ENCODE results near the gene LAGE3.

Gene LAGE3

DNA sequence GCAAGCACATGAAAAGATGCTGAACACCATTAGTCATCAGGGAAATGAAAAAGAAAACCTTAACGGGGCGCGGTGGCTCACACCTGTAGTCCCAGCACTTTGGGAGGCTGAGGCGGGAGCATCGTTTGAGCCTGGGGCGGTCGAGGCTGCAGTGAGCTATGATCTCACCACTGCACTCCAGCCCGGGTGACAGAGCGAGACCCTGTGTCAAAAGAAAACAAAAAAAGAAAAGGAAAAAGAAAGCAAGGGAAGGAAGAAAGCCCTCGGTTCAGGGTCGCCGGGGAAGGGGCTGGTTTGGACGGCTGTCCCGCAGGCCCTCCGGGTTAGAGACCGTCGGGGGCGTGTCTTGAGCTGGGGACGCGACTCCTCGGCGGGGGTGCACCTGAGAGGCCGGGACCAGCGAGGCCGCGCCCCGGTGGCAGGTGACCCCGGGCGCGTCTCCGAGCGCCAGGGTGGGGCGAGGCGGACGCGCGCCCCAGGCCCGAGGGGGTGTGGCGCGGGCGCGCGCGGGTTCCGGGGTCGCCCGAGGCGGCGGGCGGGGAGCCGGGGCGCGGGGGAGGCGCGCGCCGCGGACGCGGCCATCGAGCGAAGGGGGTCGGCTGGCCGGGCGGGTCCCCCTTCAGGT is 21.5 kb downstream of the LAGE3 start:
- no peak for DNase-seq (ENCODE audit: low spot score)

DNA sequence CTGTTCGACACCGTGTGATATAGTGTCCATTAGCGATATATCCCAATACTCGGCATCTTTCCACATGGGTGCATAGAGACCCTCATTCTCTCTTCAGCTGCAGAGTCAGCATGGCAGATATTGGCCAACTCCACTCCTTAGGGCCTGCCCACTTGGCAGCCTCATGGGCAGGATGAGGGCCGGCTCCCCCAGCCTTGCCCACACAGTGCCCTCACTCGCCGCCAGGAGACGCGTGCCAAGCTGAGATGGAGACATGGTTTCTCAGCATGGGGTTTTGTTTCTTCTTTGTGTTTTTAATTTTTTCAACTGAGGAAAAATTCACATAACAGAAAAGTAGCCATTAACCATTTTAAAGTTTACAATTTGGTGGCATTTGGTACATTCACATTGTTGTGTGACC is 26.3 kb downstream of the LAGE3 start:
- DNase-seq (ENCODE audit: low spot score), result no peak

DNA sequence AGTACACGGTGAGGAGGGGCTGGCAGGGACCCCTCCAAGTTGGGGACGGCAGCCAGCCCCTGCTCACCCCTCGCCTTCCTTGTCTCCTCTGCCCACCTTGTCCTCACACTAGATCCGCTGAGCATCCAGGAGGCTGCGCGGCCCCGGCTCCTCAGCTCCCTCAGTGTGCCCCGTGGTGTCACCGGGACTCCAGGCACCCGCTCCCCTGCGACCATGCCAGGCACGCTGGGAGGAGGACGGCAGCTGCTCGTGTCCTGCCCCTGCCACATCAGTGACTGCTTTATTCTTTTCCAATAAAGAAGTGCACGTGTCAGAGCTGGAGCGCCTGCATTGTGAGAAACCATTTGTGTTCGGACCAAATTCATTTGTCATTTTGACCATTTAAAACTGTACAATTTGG is 28.8 kb downstream of the LAGE3 start:
- DNase-seq (ENCODE audit: low spot score), result no peak

DNA sequence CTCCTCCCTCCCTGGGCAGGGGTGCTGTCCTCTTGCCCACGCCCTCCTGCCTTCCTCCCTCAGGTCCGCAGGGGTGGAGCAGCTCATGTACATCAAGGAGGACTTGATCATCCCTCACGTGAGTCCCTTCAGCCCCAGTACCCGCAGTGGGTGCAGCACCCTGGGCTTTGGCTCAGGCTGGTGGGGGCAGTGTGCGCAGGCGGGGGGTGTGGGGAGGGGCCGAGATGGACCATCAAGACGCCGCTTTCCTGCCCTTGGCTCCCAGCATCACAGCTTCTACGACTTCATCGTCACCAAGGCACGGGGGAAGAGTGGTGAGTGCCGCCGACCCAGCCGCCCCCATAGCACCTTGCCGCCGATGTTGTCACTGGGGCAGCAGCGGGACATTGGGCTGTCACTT is 29.5 kb downstream of the LAGE3 start:
- no peak for DNase-seq (ENCODE audit: low spot score)

- no peak for DNase-seq (ENCODE audit: low spot score)
Observed at GRCh38 chrX:154448484-154448883, 30.6 kb downstream of the LAGE3 start.

GRCh38 chrX:154446430-154446829 is 32.7 kb downstream of the LAGE3 start:
- DNase-seq (ENCODE audit: low spot score), result no peak

GRCh38 chrX:154445776-154446175 is 33.3 kb downstream of the LAGE3 start:
- DNase-seq (ENCODE audit: low spot score), result no peak

- DNase-seq (ENCODE audit: low spot score), result no peak
Observed at GRCh38 chrX:154444755-154445246, 34.3 kb downstream of the LAGE3 start.

DNA sequence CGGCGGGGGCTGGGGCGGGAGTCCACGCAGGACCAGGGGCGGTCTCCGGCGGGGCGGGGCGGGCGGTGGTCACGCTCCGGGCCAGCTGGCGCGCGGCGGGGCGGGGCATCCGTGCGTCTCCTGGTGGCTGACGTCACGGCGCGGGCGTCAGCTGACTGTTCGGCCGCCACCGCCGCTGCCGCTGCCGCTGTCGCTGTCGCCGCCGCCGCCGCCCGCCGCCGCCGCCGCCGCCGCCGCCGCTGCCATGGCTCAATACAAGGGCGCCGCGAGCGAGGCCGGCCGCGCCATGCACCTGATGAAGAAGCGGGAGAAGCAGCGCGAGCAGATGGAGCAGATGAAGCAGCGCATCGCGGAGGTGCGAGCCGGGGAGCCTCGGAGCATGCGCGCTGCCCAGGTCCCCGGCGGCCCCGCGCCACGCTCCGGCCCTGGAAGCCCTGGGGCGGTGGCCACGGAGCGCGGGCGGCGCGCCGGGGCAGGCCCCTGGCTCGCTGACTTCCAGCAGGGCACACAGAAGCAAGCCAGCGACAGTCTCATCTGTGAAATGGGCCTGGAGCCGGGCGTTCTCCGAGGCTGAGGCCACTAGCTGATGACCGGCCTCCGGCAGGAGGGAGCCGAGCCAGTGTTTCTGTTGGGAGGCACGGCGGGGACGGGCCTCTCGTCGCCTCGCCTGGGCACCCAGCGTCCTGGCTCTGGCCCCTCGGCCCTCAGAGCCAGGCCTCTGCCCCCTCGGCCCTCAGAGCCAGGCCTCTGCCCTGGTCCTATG is 34.9 kb downstream of the LAGE3 start, which contains the start of gene FAM50A:
FAM50A (plus strand) TSS at position 150 of the 763 bp plus-strand sequence; CDS start at position 245, 95 bp downstream.
- peak; percentile 78 for DNase-seq (ENCODE audit: low spot score)

DNA sequence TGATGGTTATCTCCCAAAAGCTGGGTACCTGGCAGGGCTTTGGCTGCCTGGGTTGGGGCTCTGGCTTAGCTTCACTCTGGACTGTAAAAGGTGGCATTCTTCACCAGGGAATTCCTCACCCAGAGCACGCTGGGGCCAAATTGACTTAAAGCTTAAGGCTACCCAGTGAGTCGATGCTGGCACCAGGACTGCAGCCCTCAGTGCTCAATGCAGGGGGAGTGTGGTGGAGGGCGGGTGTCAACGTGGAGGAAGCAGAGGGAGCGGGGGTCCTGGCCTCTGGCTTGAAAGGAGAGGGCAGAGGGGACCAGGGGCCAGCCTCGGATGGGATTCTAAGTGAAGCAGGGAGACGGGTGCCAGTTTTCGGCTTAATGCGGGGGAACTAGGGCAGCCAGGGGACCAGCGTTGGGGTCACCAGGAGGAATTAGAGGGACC is 35.6 kb downstream of the LAGE3 start:
- DNase-seq (ENCODE audit: low spot score), result no peak

DNA sequence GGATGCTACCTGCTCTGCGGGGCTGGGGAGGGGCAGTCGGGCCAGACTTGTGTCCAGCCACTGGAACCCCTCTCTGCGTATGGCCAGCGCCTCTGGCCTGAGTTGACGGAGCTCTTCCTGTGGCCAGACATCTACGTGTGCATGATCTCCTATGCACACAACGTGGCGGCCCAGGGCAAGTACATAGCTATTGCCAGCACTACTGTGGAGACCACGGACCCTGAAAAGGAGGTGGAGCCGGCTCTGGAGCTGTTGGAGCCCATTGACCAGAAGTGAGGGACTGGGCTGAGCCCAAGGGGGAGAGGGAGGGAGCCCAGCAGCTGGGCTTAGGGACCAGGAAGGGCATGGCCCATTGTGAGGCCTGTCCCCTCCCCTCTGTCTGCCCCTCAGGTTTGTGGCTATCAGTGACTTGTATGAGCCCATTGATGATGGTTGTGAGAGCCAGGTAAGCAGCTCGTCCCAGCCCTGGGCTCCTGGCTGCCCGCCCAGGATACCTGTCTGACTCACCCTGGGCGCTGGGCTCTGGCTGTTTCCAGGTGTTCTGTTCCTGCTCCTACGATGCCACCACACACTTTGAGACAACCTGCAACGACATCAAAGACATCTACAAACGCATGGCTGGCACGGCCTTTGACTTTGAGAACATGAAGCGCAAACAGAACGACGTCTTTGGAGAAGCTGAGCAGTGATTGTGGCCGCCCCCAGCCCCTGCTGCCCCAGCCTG is 36.9 kb downstream of the LAGE3 start:
- no peak for DNase-seq (ENCODE audit: low spot score)

GRCh38 chrX:154441564-154441963 is 37.5 kb downstream of the LAGE3 start:
- no peak for DNase-seq (ENCODE audit: low spot score)

DNA sequence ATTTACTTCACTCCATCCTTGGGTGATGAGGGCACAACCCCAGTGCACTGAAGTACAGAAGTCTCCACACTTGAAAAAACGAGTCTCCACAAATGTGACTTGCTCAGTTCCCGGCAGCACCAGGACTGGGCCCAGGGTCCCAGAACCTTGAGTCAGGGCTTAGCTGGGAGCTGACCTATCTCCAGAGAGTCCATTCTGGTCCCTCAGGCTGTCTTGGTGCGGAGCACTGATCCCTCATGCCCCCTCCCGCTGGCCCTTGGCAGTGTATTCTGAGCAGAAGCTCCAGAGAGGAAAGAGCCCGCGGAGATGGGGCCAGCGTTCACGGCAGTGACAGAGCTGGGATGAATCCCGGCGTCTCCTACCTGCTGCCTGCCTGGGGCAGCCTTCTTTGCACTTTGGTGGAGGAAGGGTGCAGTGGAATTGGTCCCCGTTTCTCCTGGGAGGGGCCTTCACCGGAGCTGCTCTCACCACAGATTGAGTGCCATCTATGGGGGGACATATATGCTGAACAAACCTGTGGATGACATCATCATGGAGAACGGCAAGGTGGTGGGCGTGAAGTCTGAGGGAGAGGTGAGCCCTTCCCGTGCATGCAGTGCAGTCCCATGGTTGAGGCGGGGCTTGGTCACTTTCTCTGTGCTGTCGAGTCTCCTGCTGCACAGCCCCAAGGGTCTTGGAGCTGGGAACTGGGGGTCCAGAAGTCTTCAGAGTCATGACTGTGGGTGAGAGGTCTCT is 38.3 kb downstream of the LAGE3 start:
- no peak for DNase-seq (ENCODE audit: low spot score)

- DNase-seq (ENCODE audit: low spot score), result no peak
Observed at GRCh38 chrX:154439841-154440240, 39.2 kb downstream of the LAGE3 start.

GRCh38 chrX:154437971-154438893 is 40.8 kb downstream of the LAGE3 start:
- DNase-seq (ENCODE audit: low spot score), result no peak

DNA sequence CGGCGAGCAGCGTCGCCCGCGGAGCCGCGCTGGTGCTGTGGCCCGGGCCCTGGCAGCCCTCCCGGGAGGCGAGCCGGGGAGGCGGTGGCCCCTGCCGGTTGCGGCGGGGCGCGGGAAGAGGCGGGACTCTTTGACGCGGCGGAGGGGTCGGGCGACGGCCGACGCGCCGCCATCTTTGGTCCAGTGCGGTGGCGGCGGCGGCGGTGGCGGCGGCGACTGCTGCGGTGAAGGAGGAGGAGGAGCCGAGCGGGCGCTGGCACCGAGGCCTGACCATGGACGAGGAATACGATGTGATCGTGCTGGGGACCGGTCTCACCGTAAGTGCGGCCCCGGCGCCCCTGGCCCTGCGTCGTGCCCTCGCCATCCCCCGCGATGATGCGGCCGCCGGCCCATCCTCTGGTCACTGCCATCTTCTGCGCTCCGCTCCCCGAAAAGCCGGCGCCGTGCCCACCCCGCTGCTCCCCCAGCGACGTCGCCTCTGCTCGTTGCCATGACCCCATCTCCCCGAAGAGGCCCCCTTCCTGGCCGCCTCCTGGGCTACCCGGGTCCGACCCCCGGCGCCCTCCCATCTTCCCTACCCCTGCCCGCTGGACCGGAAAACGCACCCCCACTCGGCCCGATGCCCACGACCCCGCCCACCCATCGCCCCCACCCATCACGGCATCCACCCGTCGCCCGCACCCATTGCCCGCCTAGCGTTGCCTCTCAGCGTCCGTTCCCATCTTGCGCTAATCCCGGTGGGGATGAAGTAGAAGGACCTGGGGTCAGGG is 41.9 kb downstream of the LAGE3 start, which contains the start of gene GDI1:
GDI1 (plus strand) TSS at position 172 of the 770 bp plus-strand sequence; CDS start at position 273, 101 bp downstream.
- DNase-seq (ENCODE audit: low spot score), result peak; percentile 71

DNA sequence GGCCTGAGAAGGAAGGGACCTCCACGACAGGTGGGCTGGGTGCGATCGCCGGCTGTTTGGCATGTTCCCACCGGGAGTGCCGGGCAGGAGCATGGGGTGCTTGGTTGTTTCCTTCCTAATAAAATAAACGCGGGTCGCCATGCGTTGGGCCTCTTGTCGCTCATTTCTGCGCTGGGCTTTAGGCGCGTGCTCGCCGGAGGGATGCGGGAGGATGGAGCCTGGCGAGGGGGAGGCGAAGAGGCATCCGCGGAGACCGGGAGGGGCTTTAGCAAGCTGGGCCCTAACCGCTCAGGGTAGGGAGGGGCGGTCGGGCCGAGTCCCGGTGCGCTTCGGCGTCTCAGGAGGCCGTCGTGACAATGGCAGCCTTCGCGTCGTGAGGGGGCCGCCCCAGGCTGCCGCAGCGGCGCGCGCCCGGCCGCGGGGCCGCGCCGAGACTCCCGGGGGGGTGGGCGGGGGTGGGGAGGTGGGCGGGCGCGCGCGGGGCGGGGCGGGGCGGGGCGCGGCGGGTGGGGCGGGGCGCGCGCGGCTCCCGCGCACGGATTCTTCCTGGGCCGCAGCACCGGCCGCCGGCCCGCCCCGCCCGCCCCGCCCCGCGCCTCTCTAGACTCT is 42.6 kb downstream of the LAGE3 start:
- peak; percentile 64 for DNase-seq (ENCODE audit: low spot score)

GRCh38 chrX:154435171-154435733 is 43.8 kb downstream of the LAGE3 start:
- no peak for DNase-seq (ENCODE audit: low spot score)

All from ecto neural progenitor cell (in vitro differentiated cells).